ENCODE results near the gene CENATAC. TPM values are rescaled to one million over a fixed set of nuclear protein-coding genes. Genes with fewer than 3 reads are reported as not detected.

CENATAC gene
- total and polyA plus RNA-seq, 2 donors (not counting 1 experiment from before 2014, with no cell fraction given) = 50.1 to 122 TPM

DNA sequence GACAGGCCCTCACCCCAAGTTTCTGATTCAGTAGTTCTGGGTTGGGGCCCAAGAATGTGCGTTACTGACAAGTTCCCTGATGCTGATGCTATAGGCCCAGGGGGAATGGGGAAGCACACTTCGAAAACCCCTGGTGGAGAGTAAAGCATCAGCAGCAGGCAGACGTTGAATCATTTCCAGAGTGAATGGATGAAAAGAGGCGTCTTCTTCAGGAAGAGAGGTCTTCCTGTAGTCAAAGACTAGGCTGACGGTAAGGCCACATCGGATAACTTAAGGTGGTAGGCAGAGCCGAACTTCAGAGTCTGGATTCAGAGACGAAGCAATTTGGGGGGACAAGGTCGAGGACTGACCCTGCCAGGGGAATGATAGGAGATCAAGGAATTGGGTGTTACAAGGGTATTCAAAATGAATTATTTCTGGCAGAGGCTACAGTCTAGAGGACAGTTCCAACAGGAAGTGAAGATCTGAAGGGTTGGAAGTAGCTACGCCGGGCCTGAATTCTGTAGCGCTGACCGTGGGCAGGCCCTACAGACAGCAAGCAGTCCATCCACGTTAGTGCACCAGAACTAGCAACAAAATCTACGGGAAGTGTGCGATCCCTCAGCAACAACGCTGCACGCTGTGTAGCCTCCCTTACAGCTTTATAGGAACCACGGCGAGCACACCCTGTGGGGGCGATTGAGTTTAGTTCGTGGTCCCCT is 862 bp upstream of the CENATAC start:
- ChIA-PET POLR2A (interaction anchor here (1.0 to 1.2 kb wide), 7 partner anchors 16 to 1852 kb away, joined by 3 to 14 read pairs (median 5); partner anchors contain the start of genes CBL, RPS25 and TRAPPC4), CTCF (interaction anchor here (1.0 to 2.3 kb wide), 3 partner anchors 21 to 263 kb away, joined by 3 to 8 read pairs (median 3); partner anchors contain the start of genes RPS25 and TRAPPC4)
- Mint-ChIP-seq H3K27ac (peak overlapping the region; percentile 94), H3K27me3 (no peaks in the 10 kb centered on the region), H3K4me3 (peak overlapping the region; percentile 99), H3K4me1 (peaks cover 35% of the 10 kb centered on the region), H3K9me3 (ENCODE audit: insufficient read depth) (no peaks in the 10 kb centered on the region)
- ATAC-seq (ENCODE audit: low read depth) (peak; percentile 3), DNase-seq (peak; percentile 64)
- peak overlapping the region; percentile 90 for H3K4me2 ChIP-seq (replicated peaks; ENCODE audit: low read depth, low read length, poor library complexity, severe bottlenecking)
- peaks cover 39% of the 10 kb centered on the region for H3K79me2 ChIP-seq (ENCODE audit: control insufficient read depth, insufficient read depth, low read length)
- peaks cover 3 to 14% of the 10 kb centered on the region in 2 experiments for H3K36me3 ChIP-seq (replicated peaks in 1 of 2; ENCODE audit: control extremely low read depth in 1 of 2, control insufficient read depth in 1 of 2, extremely low read depth in 1 of 2, insufficient read depth in 2 of 2, low read length in 1 of 2)
- H2AFZ ChIP-seq (ENCODE audit: insufficient read depth, low read depth, low read length, poor library complexity, severe bottlenecking) = peak overlapping the region; percentile 90
- no peaks in the 10 kb centered on the region for H3K27me3 ChIP-seq (replicated peaks in 1 of 4; ENCODE audit: control extremely low read depth in 1 of 4, control insufficient read depth in 3 of 4, insufficient read depth in 4 of 4, low read length in 3 of 4)
- H3K9me3 ChIP-seq (ENCODE audit: control extremely low read depth in 1 of 3, control insufficient read depth in 2 of 3, insufficient read depth in 1 of 3, low read length in 2 of 3) = no peaks in the 10 kb centered on the region
- peak overlapping the region; percentile 76 to 90 (median 82) for H3K4me3 ChIP-seq (ENCODE audit: control extremely low read depth in 1 of 5, extremely low read depth in 1 of 5, insufficient read depth in 1 of 5, low read depth in 2 of 5, low read length in 4 of 5)
- H3K4me1 ChIP-seq (ENCODE audit: control insufficient read depth in 2 of 2, insufficient read depth in 2 of 2, low read length in 2 of 2) = peaks cover 17 to 22% of the 10 kb centered on the region in 2 donors
- peak overlapping the region; percentile 88 for H3K9ac ChIP-seq (ENCODE audit: low read length)
- peak overlapping the region; percentile 52 to 77 for H3K27ac ChIP-seq (ENCODE audit: low read length in 2 of 2)
- WGBS (ENCODE audit: insufficient coverage) = 8% methylated on average over 22 of the region's 22 CpGs
- intact Hi-C loops (cut with micrococcal nuclease) = loop anchor here (5.0 kb wide), 1 partner anchor 425 kb away; the partner anchor contains the start of gene ARCN1
- TF ChIP-seq EZH2 (IDR thresholded peaks at IDR 0.05; ENCODE audit: borderline replicate concordance, insufficient read depth, low read depth, low read length, poor library complexity, severe bottlenecking) = no peak
- TF ChIP-seq, protein P1, sequence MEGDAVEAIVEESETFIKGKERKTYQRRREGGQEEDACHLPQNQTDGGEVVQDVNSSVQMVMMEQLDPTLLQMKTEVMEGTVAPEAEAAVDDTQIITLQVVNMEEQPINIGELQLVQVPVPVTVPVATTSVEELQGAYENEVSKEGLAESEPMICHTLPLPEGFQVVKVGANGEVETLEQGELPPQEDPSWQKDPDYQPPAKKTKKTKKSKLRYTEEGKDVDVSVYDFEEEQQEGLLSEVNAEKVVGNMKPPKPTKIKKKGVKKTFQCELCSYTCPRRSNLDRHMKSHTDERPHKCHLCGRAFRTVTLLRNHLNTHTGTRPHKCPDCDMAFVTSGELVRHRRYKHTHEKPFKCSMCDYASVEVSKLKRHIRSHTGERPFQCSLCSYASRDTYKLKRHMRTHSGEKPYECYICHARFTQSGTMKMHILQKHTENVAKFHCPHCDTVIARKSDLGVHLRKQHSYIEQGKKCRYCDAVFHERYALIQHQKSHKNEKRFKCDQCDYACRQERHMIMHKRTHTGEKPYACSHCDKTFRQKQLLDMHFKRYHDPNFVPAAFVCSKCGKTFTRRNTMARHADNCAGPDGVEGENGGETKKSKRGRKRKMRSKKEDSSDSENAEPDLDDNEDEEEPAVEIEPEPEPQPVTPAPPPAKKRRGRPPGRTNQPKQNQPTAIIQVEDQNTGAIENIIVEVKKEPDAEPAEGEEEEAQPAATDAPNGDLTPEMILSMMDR (IDR thresholded peaks at IDR 0.05) = peak; percentile 55
- no peaks in the 10 kb centered on the region for H4K20me1 ChIP-seq (ENCODE audit: control insufficient read depth, insufficient read depth, low read length, poor library complexity, severe bottlenecking)

DNA sequence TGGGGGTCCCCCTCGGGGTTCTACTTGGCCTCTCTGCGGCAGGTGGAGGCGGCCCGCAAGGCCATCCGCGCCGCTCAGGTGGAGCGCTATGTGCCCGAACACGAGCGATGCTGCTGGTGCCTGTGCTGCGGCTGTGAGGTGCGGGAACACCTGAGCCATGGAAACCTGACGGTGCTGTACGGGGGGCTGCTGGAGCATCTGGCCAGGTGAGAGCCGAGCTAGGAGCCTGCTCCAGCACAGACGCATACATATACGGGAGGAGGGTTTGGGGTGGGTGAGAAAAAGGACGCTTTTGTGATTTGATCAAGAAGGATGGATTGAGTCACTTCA is 415 bp downstream of the CENATAC start:
- peak overlapping the region; percentile 90 for H3K4me2 ChIP-seq (replicated peaks; ENCODE audit: low read depth, low read length, poor library complexity, severe bottlenecking)
- Mint-ChIP-seq H3K4me3 (peak overlapping the region; percentile 99), H3K27me3 (no peaks in the 10 kb centered on the region), H3K9me3 (ENCODE audit: insufficient read depth) (no peaks in the 10 kb centered on the region), H3K4me1 (peaks cover 35% of the 10 kb centered on the region), H3K27ac (peak overlapping the region; percentile 94)
- intact Hi-C loops (cut with micrococcal nuclease) = loop anchor here (1.0 to 5.0 kb wide), 5 partner anchors 20 to 426 kb away; partner anchors contain the start of genes ARCN1, HYOU1, RPS25 and SLC37A4
- H3K4me1 ChIP-seq (ENCODE audit: control insufficient read depth in 2 of 2, insufficient read depth in 2 of 2, low read length in 2 of 2) = peaks cover 17 to 22% of the 10 kb centered on the region in 2 donors
- no peaks in the 10 kb centered on the region for H3K27me3 ChIP-seq (replicated peaks in 1 of 4; ENCODE audit: control extremely low read depth in 1 of 4, control insufficient read depth in 3 of 4, insufficient read depth in 4 of 4, low read length in 3 of 4)
- DNase-seq (no peak), ATAC-seq (ENCODE audit: low read depth) (no peak)
- POLR2A ChIA-PET = interaction anchor here (1.0 to 1.2 kb wide), 4 partner anchors 15 to 1853 kb away, joined by 3 to 14 read pairs (median 4); partner anchors contain the start of genes RPS25 and TRAPPC4
- no peak for TF ChIP-seq EZH2 (IDR thresholded peaks at IDR 0.05; ENCODE audit: borderline replicate concordance, insufficient read depth, low read depth, low read length, poor library complexity, severe bottlenecking)
- TF ChIP-seq, protein P1 (IDR thresholded peaks at IDR 0.05) = no peak
- peak overlapping the region; percentile 90 for H2AFZ ChIP-seq (ENCODE audit: insufficient read depth, low read depth, low read length, poor library complexity, severe bottlenecking)
- H3K9ac ChIP-seq (ENCODE audit: low read length) = peak overlapping the region; percentile 88
- CTCF ChIA-PET = interaction anchor here (1.0 to 2.3 kb wide), 2 partner anchors 19 to 309 kb away, joined by 3 to 8 read pairs; partner anchors contain the start of genes RPS25 and TRAPPC4
- H3K27ac ChIP-seq (ENCODE audit: low read length in 2 of 2) = peak overlapping the region; percentile 39 to 77
- no peaks in the 10 kb centered on the region for H4K20me1 ChIP-seq (ENCODE audit: control insufficient read depth, insufficient read depth, low read length, poor library complexity, severe bottlenecking)
- peaks cover 3 to 23% of the 10 kb centered on the region in 2 experiments for H3K36me3 ChIP-seq (replicated peaks in 1 of 2; ENCODE audit: control extremely low read depth in 1 of 2, control insufficient read depth in 1 of 2, extremely low read depth in 1 of 2, insufficient read depth in 2 of 2, low read length in 1 of 2)
- peak overlapping the region; percentile 6 to 90 (median 82) for H3K4me3 ChIP-seq (ENCODE audit: control extremely low read depth in 1 of 5, extremely low read depth in 1 of 5, insufficient read depth in 1 of 5, low read depth in 2 of 5, low read length in 4 of 5)
- WGBS (ENCODE audit: insufficient coverage) = 6% methylated on average over 18 of the region's 19 CpGs
- H3K79me2 ChIP-seq (ENCODE audit: control insufficient read depth, insufficient read depth, low read length) = peaks cover 35% of the 10 kb centered on the region
- H3K9me3 ChIP-seq (ENCODE audit: control extremely low read depth in 1 of 3, control insufficient read depth in 2 of 3, insufficient read depth in 1 of 3, low read length in 2 of 3) = no peaks in the 10 kb centered on the region

Measured in B cell (primary cell).